Neural cell (in vitro differentiated cells): ENCODE results near the gene ALDH4A1.

Source experiments
- CTCF ChIP-seq: fragments of 450-650 bp; IDR thresholded peaks from 2 replicates; pipeline ENCODE4 v1.5.1; 2014; ENCODE audit warnings: antibody characterized with exemption, mild to moderate bottlenecking, moderate library complexity; ENCODE audit not compliant: poor library complexity, severe bottlenecking
- EP300 ChIP-seq: fragments of 450-650 bp; conservative IDR thresholded peaks from 2 replicates; pipeline ENCODE4 v1.6.1; 2014; ENCODE audit warnings: antibody characterized with exemption, mild to moderate bottlenecking, moderate library complexity; ENCODE audit not compliant: poor library complexity, severe bottlenecking
- EZH2 ChIP-seq: fragments of 200-600, 300-800 bp; shearing (Covaris generic), sonication (generic); IDR thresholded peaks from 2 replicates; pipeline ENCODE4 v1.6.1; 2014; ENCODE audit warnings: antibody characterized with exemption, low read length, borderline replicate concordance, mild to moderate bottlenecking; ENCODE audit not compliant: insufficient read depth, poor library complexity, severe bottlenecking
- MXI1 ChIP-seq: fragments of 450-650 bp; conservative IDR thresholded peaks from 2 replicates; pipeline ENCODE4 v1.6.1; 2014; ENCODE audit warnings: antibody characterized with exemption, mild to moderate bottlenecking; ENCODE audit not compliant: poor library complexity, severe bottlenecking
- POLR2AphosphoS5 ChIP-seq: IDR thresholded peaks from 2 replicates; pipeline ENCODE4 v1.6.1; 2012
- RAD21 ChIP-seq: fragments of 450-650 bp; conservative IDR thresholded peaks from 2 replicates; pipeline ENCODE4 v1.6.1; 2014; ENCODE audit warnings: antibody characterized with exemption, mild to moderate bottlenecking, moderate library complexity
- TF ChIP-seq, protein P1 (sequence below): IDR thresholded peaks from 2 replicates; pipeline ENCODE4 v1.6.1; 2012; ENCODE audit warnings: borderline replicate concordance

DNA sequence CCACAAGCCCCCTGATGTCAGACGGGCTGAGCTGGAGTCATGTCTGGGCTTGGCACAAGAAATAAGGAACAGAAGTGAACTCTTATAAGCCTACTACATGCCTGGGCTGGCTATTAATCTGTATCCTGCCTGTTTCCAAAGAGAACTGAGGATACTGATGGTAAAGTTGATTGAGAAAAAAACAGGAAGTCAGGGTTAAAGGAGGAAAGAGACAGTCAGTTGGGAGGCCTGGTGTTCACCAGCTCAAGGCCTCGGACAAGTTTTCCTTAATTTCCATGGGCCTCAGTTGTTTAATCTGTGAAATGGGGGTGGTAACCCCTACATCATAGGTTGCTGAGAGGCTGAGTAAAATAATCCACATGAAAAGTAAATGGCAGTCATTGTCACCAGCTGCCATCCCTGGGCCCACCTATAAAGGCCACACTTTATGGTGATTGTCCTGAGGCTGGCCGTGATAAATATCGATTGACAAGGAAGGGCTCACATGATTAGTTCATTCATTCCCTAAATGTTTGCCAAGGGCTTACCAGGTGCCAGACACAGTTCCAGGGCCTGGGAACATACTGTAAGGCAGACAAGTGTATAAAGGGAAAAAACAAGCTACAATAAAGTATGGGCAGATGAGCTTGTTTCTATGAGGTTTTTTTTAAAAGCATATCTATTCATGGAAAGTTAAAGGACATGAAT is 2.8 kb downstream of the ALDH4A1 start:
- no peak for TF ChIP-seq CTCF
- no peak for TF ChIP-seq MXI1
- TF ChIP-seq, protein P1, sequence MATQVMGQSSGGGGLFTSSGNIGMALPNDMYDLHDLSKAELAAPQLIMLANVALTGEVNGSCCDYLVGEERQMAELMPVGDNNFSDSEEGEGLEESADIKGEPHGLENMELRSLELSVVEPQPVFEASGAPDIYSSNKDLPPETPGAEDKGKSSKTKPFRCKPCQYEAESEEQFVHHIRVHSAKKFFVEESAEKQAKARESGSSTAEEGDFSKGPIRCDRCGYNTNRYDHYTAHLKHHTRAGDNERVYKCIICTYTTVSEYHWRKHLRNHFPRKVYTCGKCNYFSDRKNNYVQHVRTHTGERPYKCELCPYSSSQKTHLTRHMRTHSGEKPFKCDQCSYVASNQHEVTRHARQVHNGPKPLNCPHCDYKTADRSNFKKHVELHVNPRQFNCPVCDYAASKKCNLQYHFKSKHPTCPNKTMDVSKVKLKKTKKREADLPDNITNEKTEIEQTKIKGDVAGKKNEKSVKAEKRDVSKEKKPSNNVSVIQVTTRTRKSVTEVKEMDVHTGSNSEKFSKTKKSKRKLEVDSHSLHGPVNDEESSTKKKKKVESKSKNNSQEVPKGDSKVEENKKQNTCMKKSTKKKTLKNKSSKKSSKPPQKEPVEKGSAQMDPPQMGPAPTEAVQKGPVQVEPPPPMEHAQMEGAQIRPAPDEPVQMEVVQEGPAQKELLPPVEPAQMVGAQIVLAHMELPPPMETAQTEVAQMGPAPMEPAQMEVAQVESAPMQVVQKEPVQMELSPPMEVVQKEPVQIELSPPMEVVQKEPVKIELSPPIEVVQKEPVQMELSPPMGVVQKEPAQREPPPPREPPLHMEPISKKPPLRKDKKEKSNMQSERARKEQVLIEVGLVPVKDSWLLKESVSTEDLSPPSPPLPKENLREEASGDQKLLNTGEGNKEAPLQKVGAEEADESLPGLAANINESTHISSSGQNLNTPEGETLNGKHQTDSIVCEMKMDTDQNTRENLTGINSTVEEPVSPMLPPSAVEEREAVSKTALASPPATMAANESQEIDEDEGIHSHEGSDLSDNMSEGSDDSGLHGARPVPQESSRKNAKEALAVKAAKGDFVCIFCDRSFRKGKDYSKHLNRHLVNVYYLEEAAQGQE, result no peak
- TF ChIP-seq EZH2, result no peak
- no peak for TF ChIP-seq RAD21
- TF ChIP-seq POLR2AphosphoS5, result no peak
- no peak for TF ChIP-seq EP300
